ENCODE measurements around the gene ABLIM3. TPM values are rescaled to one million over a fixed set of nuclear protein-coding genes. Genes with fewer than 3 reads are reported as not detected.

The ABLIM3 gene
- total RNA-seq, 1 donor from 2014 or later = not detected

GRCh38 chr5:149161026-149161687 lies 19.9 kb downstream of the ABLIM3 start:
- Mint-ChIP-seq H3K4me3 (no peak overlapping the region), H3K27me3 (ENCODE audit: insufficient read depth, low read depth) (no peaks in the 10 kb centered on the region), H3K4me1 (no peaks in the 10 kb centered on the region), H3K9me3 (no peaks in the 10 kb centered on the region), H3K27ac (no peak overlapping the region), H3K36me3 (no peaks in the 10 kb centered on the region)
- H3K4me3 ChIP-seq = no peak overlapping the region
- no peak overlapping the region for H3K4me2 ChIP-seq
- TF ChIP-seq EZH2phosphoT487 (IDR thresholded peaks at IDR 0.05) (no peak), EZH2 (IDR thresholded peaks at IDR 0.05) (no peak), CTCF (IDR thresholded peaks at IDR 0.05) (no peak)
- H3K79me2 ChIP-seq (ENCODE audit: low read depth) = no peaks in the 10 kb centered on the region
- no peak overlapping the region for H3K27ac ChIP-seq
- H3K9me3 ChIP-seq (ENCODE audit: low read depth) = no peaks in the 10 kb centered on the region
- H3K27me3 ChIP-seq = no peaks in the 10 kb centered on the region
- no peak for DNase-seq (ENCODE audit: low spot score)
- H3K4me1 ChIP-seq = no peaks in the 10 kb centered on the region
- H3F3A ChIP-seq (ENCODE audit: low read depth) = no peaks in the 10 kb centered on the region
- no peaks in the 10 kb centered on the region for H3K36me3 ChIP-seq
- H4K20me1 ChIP-seq (ENCODE audit: low read depth) = no peaks in the 10 kb centered on the region
- H3K9ac ChIP-seq = no peak overlapping the region
- no peak overlapping the region for H2AFZ ChIP-seq (replicated peaks)

- H3K4me3 ChIP-seq = no peak overlapping the region
- no peak for TF ChIP-seq CTCF (IDR thresholded peaks at IDR 0.05)
- TF ChIP-seq EZH2 (IDR thresholded peaks at IDR 0.05) = no peak
- no peak for TF ChIP-seq EZH2phosphoT487 (IDR thresholded peaks at IDR 0.05)
- H3K9me3 Mint-ChIP-seq = no peaks in the 10 kb centered on the region
- no peak overlapping the region for H2AFZ ChIP-seq (replicated peaks)
- no peak overlapping the region for H3K27ac Mint-ChIP-seq
- H3K27me3 Mint-ChIP-seq (ENCODE audit: insufficient read depth, low read depth) = no peaks in the 10 kb centered on the region
- no peaks in the 10 kb centered on the region for H3K4me1 Mint-ChIP-seq
- no peaks in the 10 kb centered on the region for H4K20me1 ChIP-seq (ENCODE audit: low read depth)
- H3K27ac ChIP-seq = no peak overlapping the region
- no peak overlapping the region for H3K4me3 Mint-ChIP-seq
- no peaks in the 10 kb centered on the region for H3K27me3 ChIP-seq
- no peaks in the 10 kb centered on the region for H3K36me3 ChIP-seq
- H3F3A ChIP-seq (ENCODE audit: low read depth) = no peaks in the 10 kb centered on the region
- H3K9me3 ChIP-seq (ENCODE audit: low read depth) = no peaks in the 10 kb centered on the region
- no peaks in the 10 kb centered on the region for H3K79me2 ChIP-seq (ENCODE audit: low read depth)
- H3K9ac ChIP-seq = no peak overlapping the region
- no peaks in the 10 kb centered on the region for H3K36me3 Mint-ChIP-seq
- no peaks in the 10 kb centered on the region for H3K4me1 ChIP-seq
- no peak overlapping the region for H3K4me2 ChIP-seq
- DNase-seq (ENCODE audit: low spot score) = no peak
These were observed 20.6 kb downstream of the ABLIM3 start for GRCh38 chr5:149161850-149162249.

- Mint-ChIP-seq H3K4me1 (no peaks in the 10 kb centered on the region), H3K36me3 (no peaks in the 10 kb centered on the region), H3K9me3 (no peaks in the 10 kb centered on the region), H3K4me3 (no peak overlapping the region), H3K27me3 (ENCODE audit: insufficient read depth, low read depth) (no peaks in the 10 kb centered on the region), H3K27ac (no peak overlapping the region)
- TF ChIP-seq EZH2phosphoT487 (IDR thresholded peaks at IDR 0.05) (no peak), CTCF (IDR thresholded peaks at IDR 0.05) (no peak), EZH2 (IDR thresholded peaks at IDR 0.05) (no peak)
- Histone ChIP-seq H3K36me3 (no peaks in the 10 kb centered on the region), H3K4me1 (no peaks in the 10 kb centered on the region), H4K20me1 (ENCODE audit: low read depth) (no peaks in the 10 kb centered on the region), H3K4me3 (no peak overlapping the region), H3K79me2 (ENCODE audit: low read depth) (no peaks in the 10 kb centered on the region), H3K9ac (no peak overlapping the region), H3K9me3 (ENCODE audit: low read depth) (no peaks in the 10 kb centered on the region), H3K4me2 (no peak overlapping the region), H3F3A (ENCODE audit: low read depth) (no peaks in the 10 kb centered on the region), H3K27me3 (no peaks in the 10 kb centered on the region), H3K27ac (no peak overlapping the region), H2AFZ (replicated peaks) (no peak overlapping the region)
- no peak for DNase-seq (ENCODE audit: low spot score)
These were observed 21.2 kb downstream of the ABLIM3 start for GRCh38 chr5:149162401-149163084.
